T-helper 1 cell (primary cell): ENCODE results near the gene IP6K2.

Experiments
- DNase-seq, 5 donors: peaks; one replicate each; pipeline ENCODE4 v3.0.0-alpha.2; 2012 to 2020

IP6K2 gene

GRCh38 chr3:48688032-48688736 lies 28.8 kb downstream of the IP6K2 start:
- DNase-seq = no peak

- no peak for DNase-seq
Measured at GRCh38 chr3:48687220-48687678, 29.8 kb downstream of the IP6K2 start.

GRCh38 chr3:48686538-48687219 lies 30.3 kb downstream of the IP6K2 start:
- DNase-seq = no peak

- peak; percentile 81 to 90 (median 88) for DNase-seq
Measured at GRCh38 chr3:48685603-48686511, 31.2 kb downstream of the IP6K2 start, which contains the start of gene NCKIPSD. Gene NCKIPSD, minus strand, starts transcription at chr3:48685915. Its CDS starts 108 bp downstream, at chr3:48685807.

GRCh38 chr3:48685293-48685602 lies 31.8 kb downstream of the IP6K2 start:
- no peak for DNase-seq

GRCh38 chr3:48684480-48685143 lies 32.4 kb downstream of the IP6K2 start:
- no peak for DNase-seq

- no peak for DNase-seq
Measured at GRCh38 chr3:48684054-48684349, 33.0 kb downstream of the IP6K2 start.

GRCh38 chr3:48682786-48683185 lies 34.2 kb downstream of the IP6K2 start:
- no peak for DNase-seq

- no peak for DNase-seq
Measured at GRCh38 chr3:48681974-48682610, 34.9 kb downstream of the IP6K2 start.

GRCh38 chr3:48681541-48681880 lies 35.5 kb downstream of the IP6K2 start:
- DNase-seq = no peak

- DNase-seq = no peak
Measured at GRCh38 chr3:48680811-48681540, 36.0 kb downstream of the IP6K2 start.

- DNase-seq = no peak
Measured at GRCh38 chr3:48679411-48680391, 37.3 kb downstream of the IP6K2 start.

- no peak for DNase-seq
Measured at GRCh38 chr3:48678566-48679380, 38.2 kb downstream of the IP6K2 start.

GRCh38 chr3:48678056-48678455 lies 39.0 kb downstream of the IP6K2 start:
- no peak for DNase-seq

- no peak for DNase-seq
Measured at GRCh38 chr3:48674505-48674904, 42.5 kb downstream of the IP6K2 start.

- no peak for DNase-seq
Measured at GRCh38 chr3:48672522-48672921, 44.5 kb downstream of the IP6K2 start.

GRCh38 chr3:48664929-48665328 lies 52.1 kb downstream of the IP6K2 start:
- no peak for DNase-seq

GRCh38 chr3:48664313-48664644 lies 52.7 kb downstream of the IP6K2 start:
- DNase-seq = no peak

- DNase-seq = peak; percentile 73 to 96 (median 79)
Measured at GRCh38 chr3:48663489-48664312, 53.3 kb downstream of the IP6K2 start.
